MM.1S (cell line): ENCODE measurements around the gene NUMA1.

Source experiments
- EZH2 ChIP-seq: fragments of 300-600 bp; sonication (generic); optimal IDR thresholded peaks from 2 replicates; pipeline ENCODE3; 2017; ENCODE audit warnings: low read depth, mild to moderate bottlenecking, antibody characterized with exemption, low read length, mixed read lengths
- EZH2phosphoT487 ChIP-seq: fragments of 300-600 bp; sonication (generic); IDR thresholded peaks from 2 replicates; pipeline ENCODE4 v1.6.1; 2018; ENCODE audit warnings: antibody characterized with exemption, low read length
- TF ChIP-seq, protein P1 (sequence below): fragments of 300-600 bp; sonication (generic); IDR thresholded peaks from 2 replicates; pipeline ENCODE4 v1.5.1; 2016; ENCODE audit warnings: antibody characterized with exemption, low read length, mixed read lengths

DNA sequence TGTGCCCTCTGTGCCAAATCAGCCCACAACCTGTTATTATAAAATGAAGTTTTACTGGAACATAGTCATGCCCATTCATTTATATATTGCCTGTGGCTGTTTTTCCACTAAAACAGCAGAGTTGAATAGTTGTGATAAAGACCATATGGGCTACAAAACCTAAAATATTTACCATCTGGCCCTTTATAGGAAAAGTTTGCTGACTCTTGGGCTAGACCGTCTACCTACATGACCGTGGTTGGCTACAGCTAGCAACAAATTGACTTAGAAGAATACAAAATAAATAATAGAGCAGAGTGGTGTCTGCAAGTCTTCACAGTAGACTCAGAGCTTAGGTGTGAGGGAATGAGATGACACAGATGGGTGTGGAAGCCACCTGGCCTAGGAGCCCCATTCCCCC is 92.8 kb downstream of the NUMA1 start:
- TF ChIP-seq EZH2 = no peak
- TF ChIP-seq, protein P1, sequence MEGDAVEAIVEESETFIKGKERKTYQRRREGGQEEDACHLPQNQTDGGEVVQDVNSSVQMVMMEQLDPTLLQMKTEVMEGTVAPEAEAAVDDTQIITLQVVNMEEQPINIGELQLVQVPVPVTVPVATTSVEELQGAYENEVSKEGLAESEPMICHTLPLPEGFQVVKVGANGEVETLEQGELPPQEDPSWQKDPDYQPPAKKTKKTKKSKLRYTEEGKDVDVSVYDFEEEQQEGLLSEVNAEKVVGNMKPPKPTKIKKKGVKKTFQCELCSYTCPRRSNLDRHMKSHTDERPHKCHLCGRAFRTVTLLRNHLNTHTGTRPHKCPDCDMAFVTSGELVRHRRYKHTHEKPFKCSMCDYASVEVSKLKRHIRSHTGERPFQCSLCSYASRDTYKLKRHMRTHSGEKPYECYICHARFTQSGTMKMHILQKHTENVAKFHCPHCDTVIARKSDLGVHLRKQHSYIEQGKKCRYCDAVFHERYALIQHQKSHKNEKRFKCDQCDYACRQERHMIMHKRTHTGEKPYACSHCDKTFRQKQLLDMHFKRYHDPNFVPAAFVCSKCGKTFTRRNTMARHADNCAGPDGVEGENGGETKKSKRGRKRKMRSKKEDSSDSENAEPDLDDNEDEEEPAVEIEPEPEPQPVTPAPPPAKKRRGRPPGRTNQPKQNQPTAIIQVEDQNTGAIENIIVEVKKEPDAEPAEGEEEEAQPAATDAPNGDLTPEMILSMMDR = no peak
- TF ChIP-seq EZH2phosphoT487 = no peak
